NCI-H1694 (cell line): ENCODE results near the gene GPN3.
"Not testable (repeated sequence)": the region's sequence is repeated elsewhere in the genome, so short reads cannot be mapped to it uniquely, and the experiment has no call there.

ENCODE experiments used
- DNase-seq: peaks from one replicate; lab custom pipeline; 2025; lab: John Stamatoyannopoulos, UW

The GPN3 gene

GRCh38 chr12:110468214-110469048, at the start of gene GPN3, which contains the start of gene FAM216A:
TSS of gene GPN3 (minus strand) at chr12:110468257. CDS start at chr12:110468203, 54 bp downstream.
TSS of gene FAM216A (plus strand) at chr12:110468845. CDS start at chr12:110468876, 31 bp downstream.
- DNase-seq = peak; percentile 94

- no peak for DNase-seq
Measured at GRCh38 chr12:110516995-110517394, 48.9 kb upstream of the GPN3 start.

GRCh38 chr12:110514363-110514762, 46.3 kb upstream of the GPN3 start:
- DNase-seq = no peak

- no peak for DNase-seq
Measured at GRCh38 chr12:110513842-110514241, 45.8 kb upstream of the GPN3 start.

- no peak for DNase-seq
Measured at GRCh38 chr12:110508071-110508586, 40.1 kb upstream of the GPN3 start.

GRCh38 chr12:110505332-110505731, 37.3 kb upstream of the GPN3 start:
- DNase-seq = no peak

- no peak for DNase-seq
Measured at GRCh38 chr12:110503432-110503831, 35.4 kb upstream of the GPN3 start.

- peak; percentile 88 for DNase-seq
Measured at GRCh38 chr12:110501752-110502738, 34.0 kb upstream of the GPN3 start, which contains the start of the genes RAD9B and VPS29. TSS of gene RAD9B (plus strand) at chr12:110502331. CDS start at chr12:110502338, 7 bp downstream. TSS of gene VPS29 (minus strand) at chr12:110502111. CDS start at chr12:110502051, 60 bp downstream.

- DNase-seq = peak; percentile 1
Measured at GRCh38 chr12:110501399-110501751, 33.3 kb upstream of the GPN3 start.

- DNase-seq = no peak
Measured at GRCh38 chr12:110498984-110499706, 31.1 kb upstream of the GPN3 start.

- DNase-seq = no peak
Measured at GRCh38 chr12:110475426-110475825, 7.4 kb upstream of the GPN3 start.

GRCh38 chr12:110467847-110468213, 227 bp downstream of the GPN3 start:
- DNase-seq = no peak

GRCh38 chr12:110466791-110467190, 1.3 kb downstream of the GPN3 start:
- DNase-seq = no peak

GRCh38 chr12:110465765-110466164, 2.3 kb downstream of the GPN3 start:
- DNase-seq = not testable (repeated sequence)

GRCh38 chr12:110465024-110465423, 3.0 kb downstream of the GPN3 start:
- DNase-seq = no peak

GRCh38 chr12:110461189-110461588, 6.9 kb downstream of the GPN3 start:
- DNase-seq = not testable (repeated sequence)

GRCh38 chr12:110458756-110459155, 9.3 kb downstream of the GPN3 start:
- no peak for DNase-seq

- DNase-seq = no peak
Measured at GRCh38 chr12:110453569-110454296, 14.3 kb downstream of the GPN3 start.

- DNase-seq = no peak
Measured at GRCh38 chr12:110451263-110451662, 16.8 kb downstream of the GPN3 start.

- DNase-seq = peak; percentile 88
Measured at GRCh38 chr12:110449799-110450497, 18.1 kb downstream of the GPN3 start, which contains the start of gene ARPC3. TSS of gene ARPC3 (minus strand) at chr12:110450337. CDS start at chr12:110450260, 77 bp downstream.
